ENCODE data around the gene DENND4A.

Gene DENND4A

GRCh38 chr15:65663521-65663920 is 128.6 kb downstream of the DENND4A start:
- no peak for DNase-seq

GRCh38 chr15:65660927-65661326 is 131.2 kb downstream of the DENND4A start:
- DNase-seq, result no peak

- DNase-seq, result no peak
Observed at GRCh38 chr15:65659502-65660052, 132.5 kb downstream of the DENND4A start.

- DNase-seq, result no peak
Observed at GRCh38 chr15:65655457-65655856, 136.6 kb downstream of the DENND4A start.

GRCh38 chr15:65655026-65655425 is 137.1 kb downstream of the DENND4A start:
- DNase-seq, result peak; percentile 43

- DNase-seq, result no peak
Observed at GRCh38 chr15:65653801-65654521, 138.1 kb downstream of the DENND4A start.

GRCh38 chr15:65653341-65653740 is 138.8 kb downstream of the DENND4A start:
- DNase-seq, result peak; percentile 50

GRCh38 chr15:65651831-65652749 is 140.0 kb downstream of the DENND4A start:
- DNase-seq, result no peak

GRCh38 chr15:65651042-65651322 is 141.1 kb downstream of the DENND4A start:
- DNase-seq, result no peak

- no peak for DNase-seq
Observed at GRCh38 chr15:65650312-65651041, 141.6 kb downstream of the DENND4A start.

- peak; percentile 52 for DNase-seq
Observed at GRCh38 chr15:65646486-65646885, 145.6 kb downstream of the DENND4A start.

GRCh38 chr15:65645392-65645791 is 146.7 kb downstream of the DENND4A start:
- DNase-seq, result no peak

GRCh38 chr15:65644282-65644681 is 147.8 kb downstream of the DENND4A start:
- no peak for DNase-seq

GRCh38 chr15:65642594-65642993 is 149.5 kb downstream of the DENND4A start:
- no peak for DNase-seq

GRCh38 chr15:65641768-65642475 is 150.2 kb downstream of the DENND4A start:
- no peak for DNase-seq

- DNase-seq, result no peak
Observed at GRCh38 chr15:65639509-65639908, 152.6 kb downstream of the DENND4A start.

- peak; percentile 85 for DNase-seq
Observed at GRCh38 chr15:65638681-65639089, 153.4 kb downstream of the DENND4A start.

- no peak for DNase-seq
Observed at GRCh38 chr15:65638109-65638508, 154.0 kb downstream of the DENND4A start.

GRCh38 chr15:65634356-65634755 is 157.7 kb downstream of the DENND4A start:
- DNase-seq, result no peak

GRCh38 chr15:65633752-65634151 is 158.3 kb downstream of the DENND4A start:
- DNase-seq, result no peak

- DNase-seq, result no peak
Observed at GRCh38 chr15:65632780-65633375, 159.2 kb downstream of the DENND4A start.

GRCh38 chr15:65631503-65631902 is 160.6 kb downstream of the DENND4A start:
- no peak for DNase-seq

All from fibroblast of skin of scalp (primary cell).